Stimulated activated CD4-positive, alpha-beta T cell treated with anti-CD3 and anti-CD28 coated beads, Interleukin-12 subunit alpha, Interleukin-12 subunit beta, amount 100 ng/mL, for 48 hours (primary cell): ENCODE data around the gene ANKRD62.
"Not testable (repeated sequence)": the region's sequence is repeated elsewhere in the genome, so short reads cannot be mapped to it uniquely, and the experiment has no call there.

Source experiments
- DNase-seq, 3 donors: peaks; one replicate each; pipeline ENCODE4 v3.0.0-alpha.2; 2020; ENCODE audit warnings: low read depth in 2 of 3, low spot score in 1 of 3

The ANKRD62 gene

DNA sequence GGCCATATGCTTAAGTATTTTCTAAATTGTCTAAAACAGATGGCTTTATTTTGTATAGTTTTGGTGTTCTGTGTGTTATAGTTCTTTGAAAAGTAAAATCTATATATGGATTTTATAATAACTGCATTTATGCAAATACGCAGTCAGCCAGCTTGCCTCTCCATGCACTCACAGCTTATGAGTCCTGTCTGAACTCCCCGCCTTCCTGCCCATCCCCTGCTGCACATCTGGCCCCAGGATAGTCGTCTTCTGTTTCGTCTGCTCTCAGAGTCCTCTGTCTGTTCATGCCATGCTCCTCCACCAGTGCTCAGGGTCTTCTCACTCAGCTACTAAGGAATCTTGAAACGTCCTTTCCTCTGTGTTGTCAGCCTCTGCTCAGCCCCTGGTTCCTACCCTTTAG lies 28.2 kb upstream of the ANKRD62 start:
- no peak for DNase-seq

DNA sequence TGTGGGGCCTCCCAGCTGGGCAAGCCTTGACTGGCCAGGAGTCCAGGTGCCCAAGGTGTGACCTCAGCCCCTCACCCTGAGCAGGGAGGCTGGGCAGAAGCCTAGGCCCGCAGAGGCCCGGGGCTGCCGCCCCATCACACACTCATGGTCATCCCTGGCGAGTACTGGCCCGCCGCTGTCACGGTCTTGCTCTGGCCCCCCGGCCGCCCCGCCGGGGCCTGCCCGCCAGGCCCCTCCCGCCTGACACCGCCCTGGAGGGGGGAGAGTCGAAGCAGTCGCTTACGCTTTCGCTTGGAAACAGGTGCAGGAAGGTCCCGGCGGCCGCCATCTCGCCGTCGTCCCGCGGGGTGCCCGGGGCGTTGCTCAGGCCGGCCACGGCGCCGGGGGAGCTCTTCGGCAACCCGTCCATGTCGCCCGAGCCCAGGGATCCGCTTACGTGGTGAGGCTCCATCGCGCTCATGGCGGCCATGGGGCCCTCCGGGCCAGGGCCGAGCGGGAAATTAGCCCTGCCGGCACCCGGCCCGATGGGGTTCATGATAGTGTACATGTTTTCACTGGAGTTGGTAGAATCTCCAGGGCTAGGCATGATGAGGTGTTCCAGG lies 26.6 kb upstream of the ANKRD62 start:
- no peak for DNase-seq

DNA sequence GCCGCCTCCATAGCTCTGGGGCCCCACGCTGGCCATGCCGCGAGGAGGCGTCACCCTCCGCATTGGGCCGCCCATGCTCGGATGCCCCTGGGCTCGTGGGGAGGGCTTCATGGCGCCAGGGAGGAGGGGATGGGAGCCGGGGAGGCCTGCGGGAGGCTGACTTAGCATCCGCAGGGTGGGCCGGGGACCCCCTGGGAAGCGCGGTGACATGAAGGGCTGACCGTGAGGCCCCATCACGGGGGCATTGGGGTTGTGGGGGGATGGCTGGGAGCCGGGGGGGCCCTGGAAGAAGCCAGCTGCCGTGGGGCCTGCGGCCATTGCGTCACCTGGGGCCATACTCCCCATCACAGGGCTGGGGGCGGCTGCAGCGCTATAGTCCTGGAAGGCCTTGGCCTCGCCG lies 26.0 kb upstream of the ANKRD62 start:
- DNase-seq: no peak

DNA sequence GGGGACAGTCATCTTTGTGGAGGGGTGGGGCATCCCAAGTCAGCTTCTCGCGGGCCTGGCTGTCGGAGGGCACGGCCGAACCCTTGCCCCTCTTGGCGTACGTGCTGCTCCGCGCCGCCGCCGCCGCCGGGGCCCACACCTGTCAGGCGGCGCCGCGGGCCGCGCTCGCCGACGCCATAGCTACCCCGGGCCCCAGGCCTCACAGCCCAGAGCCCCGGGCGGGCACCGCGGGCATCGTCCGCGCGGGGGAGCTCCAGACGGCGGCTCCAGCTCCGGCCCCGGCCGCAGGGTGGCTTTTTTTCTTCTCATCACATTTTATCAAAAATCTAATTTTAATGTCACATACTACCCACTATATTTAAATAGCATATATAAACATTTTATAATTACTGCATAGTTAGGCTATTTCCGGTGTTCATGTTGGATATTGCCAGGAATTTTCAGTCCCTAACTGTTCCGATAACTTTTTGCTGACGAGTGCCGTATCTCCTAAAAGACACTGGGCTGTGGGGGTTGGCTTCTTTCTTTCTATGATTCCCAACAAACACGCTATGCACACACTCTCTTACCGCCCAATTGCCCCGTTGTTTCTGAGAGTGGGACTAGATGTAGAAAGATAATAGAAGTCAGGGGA lies 25.2 kb upstream of the ANKRD62 start:
- DNase-seq: not testable (repeated sequence)

DNA sequence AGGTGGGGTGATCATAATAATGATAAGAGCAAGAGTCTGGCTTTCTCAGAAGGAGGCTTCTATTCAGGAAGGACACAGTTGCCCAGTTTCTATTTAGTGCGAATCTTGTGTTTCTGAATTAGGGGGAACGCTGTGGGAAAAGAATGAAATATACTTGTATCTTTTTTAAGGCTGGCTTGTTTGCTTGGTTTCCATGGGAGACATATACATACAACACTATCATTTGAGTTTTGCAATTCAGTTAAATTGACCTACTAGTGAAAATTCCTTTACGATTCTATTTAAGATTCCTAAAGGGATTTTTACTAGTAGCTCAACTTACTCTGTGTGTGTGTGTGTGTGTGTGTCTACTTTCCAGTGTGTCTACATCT lies 24.7 kb upstream of the ANKRD62 start:
- no peak for DNase-seq

DNA sequence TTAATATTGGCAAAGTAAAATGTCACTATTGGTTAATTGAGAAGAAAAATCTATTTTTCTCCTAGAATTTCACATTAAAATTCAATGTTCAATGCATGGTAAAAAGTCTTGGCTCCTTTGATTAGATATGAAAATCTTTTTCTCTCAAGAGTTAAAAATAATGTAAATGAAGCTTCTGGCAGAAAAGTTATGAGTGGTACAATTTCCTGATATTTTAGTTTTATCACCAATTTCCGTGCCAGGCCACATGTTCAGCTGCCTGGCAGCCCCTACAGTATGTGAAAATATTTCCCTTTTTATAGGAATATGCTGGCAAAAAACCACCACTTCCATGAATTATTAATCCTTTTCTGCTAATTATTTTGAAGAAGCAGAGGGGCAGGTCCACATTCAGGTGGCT lies 22.6 kb upstream of the ANKRD62 start:
- DNase-seq: not testable (repeated sequence)

DNA sequence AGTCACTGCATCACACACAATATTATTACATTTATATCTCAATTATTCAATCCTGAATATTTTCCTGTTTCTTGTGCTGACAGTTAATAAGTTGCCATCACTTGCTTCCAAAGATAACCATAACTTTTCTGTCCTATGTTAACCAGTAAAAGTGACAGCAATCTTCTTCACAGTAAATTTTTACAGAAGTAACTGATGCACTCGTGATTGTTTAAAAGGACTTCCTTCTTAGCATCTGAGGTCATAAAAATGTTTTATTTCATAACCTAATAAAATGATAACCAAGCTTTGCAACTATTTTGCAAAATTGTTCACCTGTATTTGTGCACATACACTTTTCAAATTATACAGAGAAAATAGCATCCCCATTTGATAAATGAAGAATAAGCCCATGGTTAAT lies 20.6 kb upstream of the ANKRD62 start:
- no peak for DNase-seq

DNA sequence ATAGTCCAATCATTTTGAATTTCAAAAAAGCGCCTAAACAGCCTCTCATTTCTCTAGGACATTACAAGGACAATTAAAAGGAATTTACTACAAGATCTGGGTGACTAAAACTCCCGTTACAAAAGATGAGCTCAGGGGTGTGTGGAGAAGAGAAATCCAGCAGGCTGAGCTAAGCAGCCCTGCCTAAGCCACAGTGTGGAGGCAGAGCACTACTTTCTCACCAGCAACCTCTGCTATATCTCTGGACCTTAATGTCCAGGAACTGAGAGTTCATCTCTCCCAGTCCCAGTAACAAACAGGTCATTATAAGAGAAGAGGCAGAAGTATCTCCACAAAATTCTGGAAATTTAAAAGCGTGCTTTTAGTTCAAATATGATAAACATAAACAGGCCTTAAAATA lies 18.9 kb upstream of the ANKRD62 start:
- DNase-seq: no peak

DNA sequence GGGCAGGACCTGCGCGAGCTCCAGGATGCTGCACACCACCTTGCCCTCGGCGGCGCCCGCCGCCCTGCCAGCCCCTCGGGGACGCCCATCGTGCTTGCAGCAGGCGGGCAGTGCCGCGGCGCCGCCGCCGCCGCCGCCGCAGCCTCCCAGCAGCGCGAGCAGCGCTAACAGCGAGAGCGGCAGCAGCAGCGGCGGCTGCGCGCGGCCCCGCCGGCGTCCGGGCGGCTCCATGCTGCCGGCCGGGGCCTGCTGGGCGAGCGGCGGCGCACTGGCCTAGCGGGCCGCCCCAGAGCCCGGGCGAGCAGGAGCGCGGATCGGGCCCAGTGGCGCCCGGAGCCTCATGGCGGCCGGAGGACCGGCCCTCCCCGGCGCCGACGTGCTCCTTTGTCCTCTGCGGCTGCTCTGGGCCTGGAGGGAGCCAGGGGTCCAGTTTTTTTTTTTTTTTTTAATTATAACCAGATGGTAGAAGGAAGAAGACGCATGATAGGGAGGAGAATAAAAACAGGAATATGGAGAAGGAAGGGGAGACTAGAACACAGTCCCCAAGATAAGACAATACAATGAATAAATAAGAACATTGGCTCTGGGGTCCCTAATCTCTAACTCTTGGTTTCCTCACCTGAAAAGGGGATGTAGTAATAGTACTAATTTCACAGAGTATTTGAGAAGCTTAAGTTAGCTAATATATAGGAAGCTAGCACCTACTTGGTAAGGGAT lies 17.1 kb upstream of the ANKRD62 start:
- DNase-seq: no peak

DNA sequence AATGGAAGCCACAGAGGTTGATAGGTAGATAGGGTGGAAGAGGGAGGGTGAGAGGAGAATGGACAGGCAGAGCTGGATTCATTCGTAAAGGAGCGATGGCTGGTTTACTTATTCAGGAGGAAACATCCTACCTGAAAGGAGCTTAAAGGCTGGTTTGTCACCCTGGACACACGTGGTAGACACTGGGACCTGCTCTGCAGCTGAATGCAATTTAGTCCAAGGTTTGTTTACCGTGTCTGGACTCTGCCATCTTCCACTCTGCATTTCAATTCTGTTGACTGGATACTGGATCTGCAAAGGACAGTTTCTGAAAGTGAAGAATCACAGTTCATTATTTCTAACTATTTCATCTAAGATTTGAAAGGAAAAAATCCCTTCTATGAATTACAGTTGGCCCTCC lies 15.6 kb upstream of the ANKRD62 start:
- DNase-seq: not testable (repeated sequence)

DNA sequence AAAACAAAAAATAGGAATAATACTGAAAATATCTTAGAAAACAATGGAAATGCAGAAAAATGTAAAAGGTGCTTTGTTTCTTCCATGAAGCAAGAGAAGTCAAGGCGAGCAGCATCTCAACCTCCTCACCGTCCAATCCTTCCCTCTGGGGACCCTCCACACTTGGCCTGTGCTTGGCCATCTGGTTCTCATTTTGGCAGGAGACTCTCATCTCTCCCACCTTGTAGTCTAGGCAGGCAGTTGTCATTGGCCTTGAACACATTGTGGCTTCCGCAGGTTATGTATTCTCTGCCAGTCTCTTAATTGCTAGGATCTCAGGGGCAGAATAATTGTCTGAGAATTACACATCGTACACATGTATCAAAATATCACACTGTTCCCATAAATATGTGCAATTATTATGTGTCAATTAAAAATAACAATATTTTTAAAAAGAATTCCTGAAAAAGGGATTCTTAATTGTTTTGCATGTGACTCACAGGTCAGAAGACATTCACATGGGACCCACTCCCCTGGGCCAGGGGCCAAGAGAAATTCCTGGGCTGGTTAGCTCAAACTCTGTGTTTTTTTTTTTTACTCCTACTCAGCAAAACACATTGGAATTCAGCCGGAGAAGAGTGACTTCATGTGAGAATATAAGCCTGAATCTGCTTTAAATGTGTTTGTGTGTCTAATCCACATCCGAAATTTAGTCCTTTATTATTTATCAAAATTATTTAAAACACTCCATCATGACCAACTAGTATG lies 14.0 kb upstream of the ANKRD62 start:
- DNase-seq: no peak

DNA sequence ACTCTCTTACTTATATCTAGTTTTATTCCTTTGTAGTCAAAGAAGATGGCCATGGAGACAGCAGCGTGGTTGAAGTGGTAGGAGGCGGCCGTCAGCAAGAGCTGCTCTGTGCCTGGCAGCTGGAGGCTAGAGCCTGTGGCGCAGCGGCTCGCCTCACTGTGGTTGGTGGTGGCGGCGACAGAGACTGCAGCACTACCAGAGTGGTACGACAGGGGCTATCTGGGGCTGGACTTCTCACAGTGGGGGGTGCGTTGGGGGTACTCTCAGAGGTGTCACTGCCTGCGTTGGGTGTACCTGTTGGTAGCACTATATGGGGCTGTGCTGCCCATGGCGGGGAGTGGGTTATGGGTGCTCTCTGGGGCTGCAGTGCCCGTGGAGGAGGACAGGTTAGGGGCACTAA lies 8.5 kb upstream of the ANKRD62 start:
- DNase-seq: no peak

DNA sequence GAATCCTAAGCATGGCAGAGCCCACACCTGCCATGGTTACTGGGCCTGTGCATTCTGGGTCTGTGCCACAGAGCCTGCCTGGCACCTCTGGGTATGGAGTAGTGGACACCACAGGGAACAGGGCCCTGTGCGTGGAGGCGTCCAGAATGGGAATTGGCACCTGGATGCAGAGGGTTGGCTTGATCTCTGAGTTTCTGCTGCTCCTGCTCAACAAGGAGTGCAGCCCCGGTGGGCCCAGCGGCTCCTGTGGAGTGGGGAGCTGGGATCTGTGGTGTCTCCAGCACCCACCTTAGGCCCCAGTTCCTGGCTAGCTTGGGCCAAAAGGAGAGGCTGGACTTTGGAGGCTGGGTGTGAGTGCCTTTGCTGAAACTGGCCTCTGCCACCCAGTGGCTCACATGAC lies 7.9 kb upstream of the ANKRD62 start:
- no peak for DNase-seq

DNA sequence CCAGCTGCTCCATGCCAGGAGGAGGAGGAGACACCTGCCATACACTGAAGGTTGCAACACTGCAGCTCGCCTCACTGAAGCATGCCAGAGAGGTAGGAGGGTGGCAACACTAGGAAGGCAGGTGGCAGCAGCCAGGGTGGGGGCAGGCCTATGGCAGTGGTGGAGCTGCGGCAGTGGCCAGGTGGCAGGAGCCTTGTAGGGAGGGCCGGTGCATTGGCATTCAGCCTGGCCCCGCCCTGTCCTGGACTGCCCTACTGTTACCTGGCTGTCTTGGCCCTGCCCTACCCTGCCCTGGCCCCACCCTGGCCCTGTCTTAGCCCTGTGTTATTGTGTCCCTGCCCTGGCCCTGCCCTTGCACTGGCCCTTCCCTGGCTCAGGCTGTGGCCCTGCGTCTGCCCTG lies 7.4 kb upstream of the ANKRD62 start:
- no peak for DNase-seq

DNA sequence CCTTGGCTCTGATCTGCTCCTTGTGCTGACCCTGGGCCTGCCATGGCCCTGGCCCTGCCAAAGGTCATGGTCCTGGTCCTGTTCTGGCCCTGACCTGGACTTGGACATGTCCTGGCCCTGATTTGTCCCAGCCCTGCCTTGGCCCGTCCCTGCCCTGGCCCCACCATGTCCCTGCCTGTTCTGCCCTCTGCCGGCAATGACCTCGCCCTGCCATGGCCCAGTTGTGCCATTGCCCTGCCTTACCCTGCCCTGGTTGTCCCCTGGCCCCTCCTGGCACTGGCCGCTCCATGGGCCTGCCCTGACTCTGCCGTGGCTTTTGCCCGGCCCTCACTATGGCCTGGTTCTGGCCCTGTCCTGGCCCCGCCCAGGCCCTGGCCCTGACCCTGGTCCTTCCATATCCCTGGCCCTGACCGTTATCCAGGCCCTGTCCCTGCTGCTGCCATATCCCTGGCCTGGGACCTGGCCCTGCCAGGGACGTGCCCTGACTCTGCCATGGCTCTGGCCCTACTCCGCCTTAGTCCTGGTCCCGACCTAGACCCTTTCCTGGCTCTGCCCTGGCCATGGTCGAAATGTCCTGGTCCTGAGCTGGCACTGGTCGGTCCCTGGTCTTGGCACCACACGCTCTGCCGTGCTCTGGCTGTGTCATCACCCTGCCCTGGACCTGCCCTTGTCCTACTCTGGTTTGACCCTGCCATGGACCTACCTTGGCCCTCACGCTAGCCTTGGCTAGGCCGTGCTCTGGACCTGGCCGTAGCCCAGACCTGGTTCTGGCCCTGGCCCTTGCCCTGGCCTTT lies 6.8 kb upstream of the ANKRD62 start:
- no peak for DNase-seq

DNA sequence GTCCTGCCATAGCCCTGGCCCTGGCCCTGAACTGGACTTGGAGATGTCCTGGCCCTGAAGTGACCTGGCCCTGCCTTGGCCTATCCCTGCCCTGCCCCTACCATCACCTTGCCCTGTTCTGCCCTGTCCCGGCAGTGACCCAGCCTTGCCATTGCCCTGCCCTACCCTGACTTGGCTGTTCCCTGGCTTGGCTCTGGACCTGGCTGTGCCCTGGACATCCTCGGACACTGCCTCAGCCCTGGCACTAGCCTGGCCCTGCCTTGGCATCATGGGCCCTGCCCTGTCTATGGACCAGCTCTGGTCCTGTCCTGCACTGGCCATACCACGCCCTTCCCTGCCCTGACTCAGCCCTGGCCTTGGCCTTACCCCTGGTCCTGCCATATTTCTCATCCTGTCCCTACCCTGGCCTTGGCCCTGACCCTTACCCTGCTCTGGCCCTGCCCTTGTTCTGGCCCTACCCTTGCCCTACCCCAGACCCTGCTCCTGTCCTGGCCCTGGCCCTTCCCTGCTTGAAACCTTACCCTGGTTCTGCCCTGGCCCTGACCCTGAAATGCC lies 6.1 kb upstream of the ANKRD62 start:
- no peak for DNase-seq

DNA sequence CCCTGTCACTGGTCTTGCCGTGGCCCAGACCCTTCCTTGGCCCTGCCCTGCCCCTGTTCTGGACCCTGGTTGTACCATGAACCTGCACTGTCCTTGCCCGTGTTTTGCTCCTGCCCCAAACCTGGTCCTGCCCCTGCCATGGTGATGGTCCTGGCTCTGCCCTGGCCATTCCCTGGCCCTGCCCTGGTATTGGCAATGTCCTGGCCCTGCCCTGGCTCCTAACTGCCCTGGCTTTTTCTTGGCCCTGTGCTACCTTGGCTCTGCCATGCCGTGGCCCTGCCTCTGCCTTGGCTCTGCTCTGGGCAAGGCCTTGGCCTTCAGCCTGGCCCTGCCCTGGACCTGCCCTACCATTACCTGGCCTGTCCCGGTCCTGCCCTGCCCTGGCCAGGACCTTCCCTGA lies 5.5 kb upstream of the ANKRD62 start:
- no peak for DNase-seq

DNA sequence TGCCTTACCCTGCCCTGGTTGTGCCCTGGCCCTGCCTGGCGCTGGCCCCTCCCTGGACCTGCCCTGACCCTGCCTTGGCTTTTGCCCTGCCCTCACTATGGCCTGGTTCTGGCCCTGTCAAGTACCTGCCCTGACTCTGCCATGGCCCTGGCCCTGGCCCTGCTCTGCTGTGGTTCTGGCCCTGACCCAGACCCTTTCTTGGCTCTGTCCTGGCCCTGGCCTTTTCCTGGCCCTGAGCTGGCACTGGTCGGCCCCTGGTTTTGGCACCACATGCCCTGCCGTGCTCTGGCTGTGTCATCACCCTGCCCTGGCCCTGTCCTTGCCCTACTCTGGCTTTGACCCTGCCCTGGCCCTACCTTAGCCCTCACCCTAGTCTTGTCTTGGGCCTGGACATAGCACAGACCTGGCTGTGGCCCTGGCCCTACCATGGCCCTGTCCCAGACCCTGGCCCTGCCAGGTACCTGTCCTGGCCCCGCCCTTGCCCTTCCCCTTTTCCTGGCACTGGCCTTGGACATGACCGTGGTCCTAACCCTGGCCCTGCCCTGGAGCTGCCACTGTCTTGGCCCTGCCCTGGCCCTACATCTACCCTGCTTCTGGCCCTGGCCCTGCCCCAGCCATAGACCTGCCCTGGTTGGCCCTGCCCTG lies 4.8 kb upstream of the ANKRD62 start:
- DNase-seq: no peak

DNA sequence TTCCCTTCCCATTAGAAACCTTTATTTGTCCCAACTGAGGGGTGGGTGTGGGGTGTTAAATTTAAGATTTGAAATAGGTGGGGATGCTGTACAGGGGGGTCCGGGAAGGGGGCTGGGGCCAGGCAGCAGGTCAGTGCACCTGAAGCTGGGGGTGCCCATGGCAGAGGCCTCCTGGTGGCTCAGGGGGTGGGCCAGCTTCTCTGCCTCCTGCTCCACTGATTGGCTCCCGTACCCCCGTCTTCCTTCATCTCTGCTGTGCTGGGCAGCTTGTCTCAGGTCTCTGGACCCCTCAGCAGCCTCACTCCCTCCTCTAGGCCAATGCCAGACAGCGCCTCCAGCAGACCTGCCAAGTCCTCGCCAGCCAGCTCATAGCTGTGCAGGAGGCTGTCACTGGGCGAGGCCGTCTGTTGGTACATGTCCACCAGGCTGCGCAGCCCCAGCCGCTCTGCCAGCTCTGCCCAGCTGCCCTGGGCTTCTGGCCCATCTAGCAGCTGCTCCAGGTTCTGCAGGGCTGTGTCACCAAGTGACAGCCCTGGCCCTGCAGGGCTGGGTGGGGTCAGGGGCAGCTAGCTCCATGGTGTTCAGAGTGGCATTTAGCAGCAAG lies 2.0 kb upstream of the ANKRD62 start:
- DNase-seq: no peak
